Measurements from ENCODE around the gene FAM222A.

The FAM222A gene

GRCh38 chr12:109738878-109739665 is 25.4 kb downstream of the FAM222A start:
- DNase-seq, result no peak

- DNase-seq, result no peak
Measured at GRCh38 chr12:109739747-109740693, 26.4 kb downstream of the FAM222A start.

GRCh38 chr12:109740694-109741245 is 27.1 kb downstream of the FAM222A start:
- DNase-seq, result no peak

GRCh38 chr12:109741286-109741969 is 27.8 kb downstream of the FAM222A start:
- no peak for DNase-seq

- no peak for DNase-seq
Measured at GRCh38 chr12:109741970-109742703, 28.5 kb downstream of the FAM222A start.

GRCh38 chr12:109743076-109743910 is 29.7 kb downstream of the FAM222A start:
- DNase-seq, result no peak

- DNase-seq, result no peak
Measured at GRCh38 chr12:109744026-109744425, 30.4 kb downstream of the FAM222A start.

GRCh38 chr12:109744986-109745942 is 31.6 kb downstream of the FAM222A start:
- no peak for DNase-seq

GRCh38 chr12:109752117-109753053 is 38.8 kb downstream of the FAM222A start:
- DNase-seq, result no peak

- DNase-seq, result no peak
Measured at GRCh38 chr12:109753054-109753401, 39.4 kb downstream of the FAM222A start.

GRCh38 chr12:109753959-109754358 is 40.3 kb downstream of the FAM222A start:
- no peak for DNase-seq

GRCh38 chr12:109756457-109756856 is 42.8 kb downstream of the FAM222A start:
- DNase-seq, result no peak

GRCh38 chr12:109757671-109758265 is 44.1 kb downstream of the FAM222A start:
- DNase-seq, result no peak

GRCh38 chr12:109758426-109759420 is 45.1 kb downstream of the FAM222A start:
- DNase-seq, result no peak

- no peak for DNase-seq
Measured at GRCh38 chr12:109759595-109759994, 46.0 kb downstream of the FAM222A start.

GRCh38 chr12:109760031-109760929 is 46.7 kb downstream of the FAM222A start:
- DNase-seq, result no peak

All from CD4-positive, alpha-beta T cell treated with Interleukin-17A for 1 hour (primary cell).